Measurements from ENCODE around the gene IRAK2.
A peak's percentile ranks its signal among the peaks of the same experiment; 100 is the strongest.
"Not testable (repeated sequence)": the region's sequence is repeated elsewhere in the genome, so short reads cannot be mapped to it uniquely, and the experiment has no call there.

IRAK2 gene

GRCh38 chr3:10164546-10165393 lies at the start of gene IRAK2:
TSS of gene IRAK2 (plus strand) at chr3:10164919. CDS start at chr3:10164955, 36 bp downstream.
- peak; percentile 47 for DNase-seq

GRCh38 chr3:10115326-10116137 lies 49.2 kb upstream of the IRAK2 start, which contains the start of gene BRK1:
TSS of gene BRK1 (plus strand) at chr3:10115675. CDS start at chr3:10115702, 27 bp downstream.
- peak; percentile 91 for DNase-seq

- DNase-seq = no peak
Measured at GRCh38 chr3:10116138-10116460, 48.6 kb upstream of the IRAK2 start.

- no peak for DNase-seq
Measured at GRCh38 chr3:10116928-10117327, 47.8 kb upstream of the IRAK2 start.

- no peak for DNase-seq
Measured at GRCh38 chr3:10119376-10119775, 45.3 kb upstream of the IRAK2 start.

GRCh38 chr3:10121064-10121463 lies 43.7 kb upstream of the IRAK2 start:
- DNase-seq = no peak

GRCh38 chr3:10122724-10123123 lies 42.0 kb upstream of the IRAK2 start:
- DNase-seq = no peak

GRCh38 chr3:10135872-10136271 lies 28.8 kb upstream of the IRAK2 start:
- DNase-seq = not testable (repeated sequence)

- no peak for DNase-seq
Measured at GRCh38 chr3:10136426-10137005, 28.2 kb upstream of the IRAK2 start.

- no peak for DNase-seq
Measured at GRCh38 chr3:10137178-10137577, 27.5 kb upstream of the IRAK2 start.

- no peak for DNase-seq
Measured at GRCh38 chr3:10140996-10141546, 23.6 kb upstream of the IRAK2 start.

GRCh38 chr3:10142707-10143560 lies 21.8 kb upstream of the IRAK2 start:
- no peak for DNase-seq

- no peak for DNase-seq
Measured at GRCh38 chr3:10145685-10146084, 19.0 kb upstream of the IRAK2 start.

GRCh38 chr3:10149226-10149625 lies 15.5 kb upstream of the IRAK2 start:
- DNase-seq = no peak

- DNase-seq = no peak
Measured at GRCh38 chr3:10150987-10151386, 13.7 kb upstream of the IRAK2 start.

GRCh38 chr3:10154335-10155122 lies 10.2 kb upstream of the IRAK2 start:
- DNase-seq = no peak

- no peak for DNase-seq
Measured at GRCh38 chr3:10155123-10155472, 9.6 kb upstream of the IRAK2 start.

- DNase-seq = no peak
Measured at GRCh38 chr3:10155658-10156057, 9.1 kb upstream of the IRAK2 start.

- no peak for DNase-seq
Measured at GRCh38 chr3:10157031-10157430, 7.7 kb upstream of the IRAK2 start.

GRCh38 chr3:10158555-10158954 lies 6.2 kb upstream of the IRAK2 start:
- DNase-seq = not testable (repeated sequence)

GRCh38 chr3:10160346-10160745 lies 4.4 kb upstream of the IRAK2 start:
- no peak for DNase-seq

GRCh38 chr3:10160925-10161324 lies 3.8 kb upstream of the IRAK2 start:
- no peak for DNase-seq

Measured in activated CD4-positive, alpha-beta T cell treated with anti-CD3 and anti-CD28 coated beads, Interleukin-2, amount 50 U/mL, for 1 hour (primary cell).